Brain pericyte (primary cell): Measurements from ENCODE around the gene PPP1R13B.
"Not testable (repeated sequence)": the region's sequence is repeated elsewhere in the genome, so short reads cannot be mapped to it uniquely, and the experiment has no call there.

ENCODE experiments used
- DNase-seq: peaks from one replicate; pipeline ENCODE4 v3.0.0-alpha.2; 2012; ENCODE audit warnings: low read depth, low spot score

Gene PPP1R13B

GRCh38 chr14:103861413-103862392, 14.3 kb upstream of the PPP1R13B start:
- no peak for DNase-seq

- no peak for DNase-seq
These were observed 12.2 kb upstream of the PPP1R13B start for GRCh38 chr14:103859416-103860202.

GRCh38 chr14:103858063-103858781, 10.8 kb upstream of the PPP1R13B start:
- no peak for DNase-seq

GRCh38 chr14:103857256-103857655, 9.9 kb upstream of the PPP1R13B start:
- DNase-seq, result no peak

- DNase-seq, result no peak
These were observed 9.2 kb upstream of the PPP1R13B start for GRCh38 chr14:103856607-103857006.

GRCh38 chr14:103856105-103856504, 8.7 kb upstream of the PPP1R13B start:
- DNase-seq, result no peak

- no peak for DNase-seq
These were observed 8.3 kb upstream of the PPP1R13B start for GRCh38 chr14:103855734-103856095.

- DNase-seq, result no peak
These were observed 7.7 kb upstream of the PPP1R13B start for GRCh38 chr14:103854822-103855733.

- DNase-seq, result no peak
These were observed 6.8 kb upstream of the PPP1R13B start for GRCh38 chr14:103854017-103854808.

GRCh38 chr14:103849151-103849886, 1.9 kb upstream of the PPP1R13B start:
- no peak for DNase-seq

- DNase-seq, result no peak
These were observed 1.1 kb upstream of the PPP1R13B start for GRCh38 chr14:103848175-103849077.

- DNase-seq, result no peak
These were observed 578 bp downstream of the PPP1R13B start for GRCh38 chr14:103846543-103847450.

- DNase-seq, result no peak
These were observed 1.3 kb downstream of the PPP1R13B start for GRCh38 chr14:103846097-103846496.

- no peak for DNase-seq
These were observed 2.0 kb downstream of the PPP1R13B start for GRCh38 chr14:103845327-103845726.

GRCh38 chr14:103841265-103841664, 6.1 kb downstream of the PPP1R13B start:
- not testable (repeated sequence) for DNase-seq

GRCh38 chr14:103840014-103840413, 7.4 kb downstream of the PPP1R13B start:
- DNase-seq, result no peak

GRCh38 chr14:103839579-103839978, 7.8 kb downstream of the PPP1R13B start:
- DNase-seq, result no peak
